SHP77 (cell line): Measurements from ENCODE around the gene LARGE2.
A peak's percentile ranks its signal among the peaks of the same experiment; 100 is the strongest.

Experiments
- DNase-seq, 2 experiments: peaks; one replicate each; lab custom pipeline; 2025; lab: John Stamatoyannopoulos, UW

The LARGE2 gene

DNA sequence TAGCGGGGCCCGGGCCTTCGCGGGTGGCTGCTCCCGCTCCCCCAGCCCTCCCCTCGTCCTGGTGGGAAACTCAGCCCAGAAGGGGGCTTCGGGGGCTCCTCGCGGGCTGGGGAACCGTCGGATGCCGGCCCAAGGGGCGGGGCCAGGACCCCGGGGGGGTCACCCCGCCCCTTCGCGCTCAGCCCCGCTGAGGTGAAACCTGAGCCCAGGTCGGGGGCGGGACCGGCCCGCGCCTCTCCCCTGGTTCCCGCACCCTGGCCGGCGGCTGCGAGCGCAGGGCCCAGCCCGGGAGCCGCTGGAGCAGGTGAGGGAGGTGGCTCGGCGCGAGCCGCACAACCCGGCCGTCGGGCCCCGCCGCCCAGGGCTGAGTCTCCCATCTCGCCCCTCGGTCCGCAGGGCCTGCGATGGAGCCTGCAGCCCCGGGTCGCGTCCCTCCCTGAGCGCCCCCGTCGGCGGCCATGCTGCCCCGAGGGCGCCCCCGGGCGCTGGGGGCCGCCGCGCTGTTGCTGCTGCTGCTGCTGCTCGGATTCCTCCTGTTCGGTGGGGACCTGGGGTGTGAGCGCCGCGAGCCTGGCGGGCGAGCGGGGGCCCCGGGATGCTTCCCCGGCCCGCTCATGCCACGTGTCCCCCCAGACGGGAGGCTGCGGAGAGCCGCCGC lies at the start of gene LARGE2:
Gene LARGE2 (plus strand): TSS at position 232 of the 658 bp plus-strand sequence. CDS start 227 bp downstream, at position 459.
- peak in 1 of 2 experiments; percentile 43 for DNase-seq

DNA sequence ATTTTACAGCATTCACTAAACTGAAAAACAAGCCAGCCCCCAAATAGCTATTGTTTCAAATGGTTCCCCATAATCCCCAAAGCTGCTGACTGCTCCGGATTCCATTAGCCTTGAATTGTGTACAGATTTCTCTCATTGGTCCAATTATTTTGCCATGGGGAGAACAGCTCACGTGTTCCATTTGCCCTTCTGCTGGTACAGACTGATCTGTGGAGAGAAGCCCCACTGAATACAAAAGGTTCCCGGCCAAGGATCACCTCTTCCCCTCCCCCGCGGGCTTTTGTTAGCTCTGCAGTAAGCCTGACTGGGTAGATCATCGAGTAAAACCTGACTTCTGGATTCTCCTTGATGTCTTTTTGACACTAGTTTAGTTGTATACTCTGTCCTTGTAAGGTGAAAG lies 46.1 kb upstream of the LARGE2 start:
- no peak for DNase-seq

- DNase-seq = no peak
Observed at GRCh38 chr11:45877221-45877620, 45.2 kb upstream of the LARGE2 start.

DNA sequence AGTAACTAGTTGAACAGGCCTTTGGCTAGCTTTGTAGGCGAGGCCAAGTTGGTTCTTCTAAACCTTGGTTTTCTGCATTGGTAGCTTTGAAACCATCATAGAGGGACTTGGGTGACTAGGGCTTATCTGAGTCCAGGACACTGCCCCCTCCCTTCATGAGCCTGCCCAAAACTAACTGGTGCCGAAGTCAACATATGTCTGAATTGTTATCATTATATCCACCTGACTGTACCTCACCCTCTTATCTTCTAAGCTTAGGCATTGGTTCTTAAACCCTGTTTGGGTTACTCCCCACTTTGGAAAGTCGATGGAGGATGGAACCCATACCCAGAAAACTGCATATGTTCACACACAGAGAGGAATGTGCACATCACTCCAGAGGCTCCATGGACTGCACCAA lies 44.6 kb upstream of the LARGE2 start:
- DNase-seq = no peak

- DNase-seq = peak; percentile 34 to 59
Observed at GRCh38 chr11:45879803-45880686, 42.4 kb upstream of the LARGE2 start.

GRCh38 chr11:45880772-45881570 lies 41.5 kb upstream of the LARGE2 start:
- DNase-seq = peak; percentile 15 to 48

GRCh38 chr11:45881708-45882368 lies 40.6 kb upstream of the LARGE2 start:
- DNase-seq = peak in 1 of 2 experiments; percentile 24

- DNase-seq = no peak
Observed at GRCh38 chr11:45884596-45885185, 37.8 kb upstream of the LARGE2 start.

DNA sequence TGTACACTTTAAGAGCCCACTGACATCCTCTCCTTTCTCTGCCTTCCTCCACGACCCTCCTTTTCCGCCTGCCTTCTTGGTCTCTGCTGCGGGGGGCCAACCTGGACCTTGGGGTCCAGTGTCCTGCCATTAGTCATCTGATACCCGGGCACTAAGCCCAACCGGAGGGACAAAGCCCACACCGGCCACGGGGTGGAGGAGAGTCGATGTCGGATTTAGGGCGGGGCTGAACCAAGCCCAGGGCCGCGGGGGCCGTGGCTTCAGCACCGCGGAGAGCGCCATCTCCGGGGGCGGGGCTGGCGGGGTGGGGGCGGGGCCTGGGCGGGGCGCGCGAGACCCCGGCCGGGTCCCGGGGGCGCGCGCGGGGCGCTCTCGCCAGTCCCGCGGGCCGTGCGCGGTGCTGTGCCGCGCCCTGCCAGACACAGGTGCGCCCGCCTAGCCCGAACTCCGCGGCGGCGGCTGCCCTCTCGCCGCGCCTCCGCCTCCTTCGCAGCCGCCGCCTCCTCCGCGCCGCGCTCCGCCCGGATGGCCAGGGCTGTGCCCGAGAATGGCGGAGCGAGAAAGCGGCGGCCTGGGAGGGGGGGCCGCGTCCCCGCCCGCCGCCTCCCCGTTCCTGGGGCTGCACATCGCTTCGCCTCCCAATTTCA lies 37.1 kb upstream of the LARGE2 start, which contains the start of gene MAPK8IP1:
Gene MAPK8IP1 (plus strand): TSS at position 378 of the 647 bp plus-strand sequence. CDS start 170 bp downstream, at position 548.
- DNase-seq = peak; percentile 54 to 78

DNA sequence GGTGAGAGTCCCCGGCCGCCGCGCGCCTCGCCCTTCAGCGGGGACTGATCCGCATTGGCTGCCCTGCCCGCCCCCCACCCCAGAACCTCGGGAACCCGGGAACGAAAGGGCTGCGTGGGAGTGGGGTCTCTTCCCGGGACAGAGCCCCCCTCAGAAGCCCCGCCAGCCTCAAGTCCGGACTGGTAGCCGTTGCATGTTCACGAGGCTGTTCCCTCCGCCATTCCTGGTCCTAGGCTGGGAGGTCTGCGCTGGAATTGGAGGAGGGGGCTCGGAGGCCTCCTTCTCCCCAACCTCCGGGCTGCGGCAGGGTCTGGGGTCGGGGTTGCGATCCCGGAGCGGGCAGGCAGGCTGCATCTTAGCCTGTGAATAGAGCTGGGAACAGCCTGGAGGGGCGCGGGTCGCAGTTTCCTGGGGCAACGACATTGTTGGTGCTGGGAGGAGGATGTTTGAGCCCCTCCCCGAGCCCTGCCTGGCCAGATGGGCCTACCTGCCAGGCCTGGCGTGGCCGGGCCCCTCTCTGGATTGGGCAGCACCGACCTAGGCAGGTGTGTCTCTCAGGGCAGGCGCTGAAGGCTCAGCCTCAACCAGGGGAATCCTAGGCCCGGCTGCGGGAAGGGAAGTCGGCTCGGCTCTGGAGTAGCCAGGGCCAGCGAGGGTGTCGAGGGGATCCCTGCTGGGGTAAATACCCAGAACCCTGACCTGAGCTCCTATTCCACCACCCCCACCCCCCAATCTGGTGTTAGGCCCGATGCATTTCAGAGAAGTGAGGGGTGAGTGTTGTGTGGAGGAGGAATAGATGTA lies 36.3 kb upstream of the LARGE2 start:
- DNase-seq = peak; percentile 11 to 24

GRCh38 chr11:45886816-45887520 lies 35.5 kb upstream of the LARGE2 start:
- no peak for DNase-seq

DNA sequence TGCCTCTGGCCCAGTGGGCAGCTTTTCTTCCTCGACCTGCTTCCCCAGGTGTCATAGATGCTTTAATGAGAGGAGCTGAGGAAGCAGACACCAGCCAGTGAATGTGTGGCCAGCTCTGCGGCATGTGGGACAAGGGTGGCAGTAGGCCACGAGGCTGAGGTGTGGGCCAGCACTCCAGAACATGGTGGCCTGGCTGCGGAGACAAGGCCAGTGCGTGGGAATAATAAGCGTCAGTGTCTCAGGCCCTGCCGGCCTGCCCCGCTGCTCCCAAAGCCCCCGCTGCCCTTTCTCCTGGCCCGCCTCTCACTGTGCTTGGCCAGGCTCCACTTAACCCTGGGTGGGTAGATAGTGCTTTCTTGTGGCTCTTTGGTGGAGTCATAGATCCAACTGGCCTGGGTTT lies 34.9 kb upstream of the LARGE2 start:
- no peak for DNase-seq

- no peak for DNase-seq
Observed at GRCh38 chr11:45889555-45889954, 32.9 kb upstream of the LARGE2 start.

DNA sequence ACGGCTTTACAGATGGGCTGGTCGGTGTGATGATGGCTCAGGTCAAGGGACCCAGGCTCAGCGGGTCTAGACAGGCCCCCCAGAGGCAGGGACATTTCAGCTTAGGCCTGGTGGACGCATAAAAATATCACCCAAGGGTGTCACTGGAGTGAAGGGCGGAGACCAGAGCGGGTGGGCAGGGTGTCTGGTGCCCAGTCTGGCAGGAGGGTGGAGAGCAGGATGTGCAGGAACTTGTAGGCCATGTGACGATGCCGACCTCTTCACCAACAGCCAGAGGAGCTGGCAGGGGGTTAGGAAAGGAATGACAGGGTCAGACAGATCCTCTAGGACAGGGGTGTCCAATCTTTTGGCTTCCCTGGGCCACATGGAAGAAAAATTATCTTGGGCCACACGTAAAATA lies 32.5 kb upstream of the LARGE2 start:
- DNase-seq = no peak

DNA sequence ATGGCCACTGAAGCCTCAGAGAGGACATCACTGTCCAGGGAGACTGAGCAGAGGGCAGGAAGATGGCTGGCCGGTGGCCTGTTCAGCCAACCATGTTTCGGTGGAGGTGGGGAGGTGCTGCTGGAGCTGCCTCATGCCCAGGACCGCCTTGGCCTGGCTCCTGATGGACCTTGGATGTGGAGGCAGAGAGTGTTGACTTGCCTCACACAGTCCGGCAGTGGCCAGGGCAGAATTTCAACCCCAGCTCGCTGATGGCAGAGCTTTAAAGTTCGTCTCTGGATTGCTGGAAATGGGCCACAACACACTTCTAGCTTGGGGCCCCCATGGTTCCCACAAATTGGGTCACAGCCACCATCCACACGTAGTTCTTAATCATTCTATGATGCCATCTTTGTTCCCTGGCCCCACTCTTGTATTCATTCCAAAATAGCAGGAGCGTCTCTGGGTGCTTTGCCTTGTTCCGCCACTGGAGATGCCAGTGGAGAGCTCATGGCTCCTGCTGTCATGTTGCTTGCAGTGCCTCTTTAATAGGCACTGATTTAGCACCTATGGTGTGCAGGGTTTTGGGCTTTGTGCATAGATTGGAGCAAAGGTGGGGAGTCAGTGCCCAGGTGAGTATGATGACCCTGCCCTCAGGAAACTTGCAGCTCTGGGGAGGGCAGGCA lies 31.4 kb upstream of the LARGE2 start:
- no peak for DNase-seq

- peak in 1 of 2 experiments; percentile 38 for DNase-seq
Observed at GRCh38 chr11:45892856-45893255, 29.6 kb upstream of the LARGE2 start.

- peak; percentile 60 to 73 for DNase-seq
Observed at GRCh38 chr11:45894555-45895247, 27.8 kb upstream of the LARGE2 start.
